Activated CD4-positive, alpha-beta T cell treated with anti-CD3 and anti-CD28 coated beads, Interleukin-2, amount 50 U/mL, for 48 hours (primary cell): ENCODE results near the gene WWP2.

Experiments used
- DNase-seq, 2 experiments: peaks; one replicate each; pipeline ENCODE4 v3.0.0-alpha.2; 2020

WWP2 gene

DNA sequence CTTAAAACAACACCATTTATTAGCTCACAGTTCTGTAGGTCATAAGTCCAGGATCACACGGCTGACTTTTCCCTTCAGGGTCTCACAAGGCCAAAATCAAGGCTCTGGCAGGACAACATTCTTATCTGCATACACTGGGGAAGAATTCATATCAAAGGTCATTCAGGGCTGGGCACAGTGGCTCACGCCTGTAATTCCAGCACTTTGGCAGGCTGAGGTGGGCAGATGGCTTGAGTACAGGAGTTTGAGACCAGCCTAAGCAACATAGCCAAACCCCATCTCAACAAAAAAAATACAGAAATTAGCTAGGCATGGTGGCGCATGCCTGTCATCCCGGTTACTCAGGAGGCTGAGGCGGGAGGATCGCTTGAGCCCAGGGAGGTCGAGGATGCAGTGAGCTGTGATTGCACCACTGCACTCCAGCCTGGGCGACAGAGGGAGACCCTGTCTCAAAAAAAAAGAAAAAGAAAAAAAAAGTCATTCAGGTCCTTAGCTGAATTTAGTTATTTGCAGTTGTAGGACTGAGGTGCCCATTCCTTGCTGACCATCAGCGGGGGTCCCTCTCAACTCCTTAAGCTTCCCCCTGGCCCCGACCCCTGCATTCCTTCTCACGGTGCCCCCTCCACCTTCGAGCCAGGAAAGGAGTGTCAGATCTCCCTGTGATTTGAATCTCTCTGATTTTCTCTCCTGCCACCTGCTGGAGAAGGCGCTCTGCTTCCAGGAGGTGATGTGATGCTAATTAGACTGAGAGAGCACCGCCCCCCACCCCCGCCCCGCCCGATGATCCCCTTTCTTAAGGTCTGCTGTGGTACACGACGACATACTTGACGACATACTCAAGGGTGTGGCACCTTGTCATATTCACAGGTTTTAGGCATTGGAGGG lies 97.2 kb downstream of the WWP2 start:
- peak in 1 of 2 experiments; percentile 7 for DNase-seq

DNA sequence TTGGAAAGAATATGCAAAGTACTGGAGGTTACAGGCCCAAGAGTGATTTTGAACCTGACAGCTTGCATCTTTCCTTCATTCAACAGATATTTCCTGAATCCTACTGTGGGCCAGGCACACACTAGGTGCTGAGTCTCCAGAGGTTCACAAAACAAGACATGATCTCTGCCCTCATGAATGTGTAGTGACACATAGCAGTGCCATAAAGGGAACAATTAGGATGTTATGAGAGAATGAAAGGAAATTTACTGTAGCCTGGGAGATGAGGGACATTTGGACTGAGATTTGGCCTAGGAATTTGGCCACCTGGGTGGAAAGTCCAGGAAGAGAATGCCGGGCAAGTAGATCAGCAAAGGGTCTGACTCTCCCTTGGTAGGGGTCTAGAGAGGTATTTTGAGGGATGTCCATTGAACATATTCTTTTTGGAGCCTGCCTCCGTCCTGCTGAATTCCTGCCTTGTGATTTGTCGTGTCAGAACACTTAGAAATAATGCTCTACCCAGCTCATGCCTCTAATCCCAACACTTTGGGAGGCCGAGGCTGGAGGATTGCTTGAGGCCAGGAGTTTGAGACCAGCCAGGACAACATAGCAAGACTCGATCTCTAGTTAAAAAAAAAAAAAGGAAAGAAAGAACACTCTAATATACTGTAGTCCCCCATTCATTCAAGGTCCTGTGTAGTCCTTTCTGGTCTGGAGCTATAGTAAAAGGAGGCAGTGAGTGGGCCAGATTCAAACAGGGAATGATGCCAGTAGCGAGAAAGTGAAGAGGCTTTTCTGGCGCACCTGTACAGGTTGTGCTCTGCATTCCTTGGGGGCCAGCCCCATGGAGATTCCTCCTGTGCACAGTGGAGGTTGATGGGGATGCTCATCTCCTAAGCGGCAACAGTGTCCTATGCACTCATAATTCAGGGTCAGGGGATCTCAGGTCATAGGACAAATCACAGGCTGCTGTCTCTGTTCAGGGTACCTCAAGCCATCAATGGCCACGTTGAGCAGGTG lies 98.4 kb downstream of the WWP2 start:
- DNase-seq = no peak

DNA sequence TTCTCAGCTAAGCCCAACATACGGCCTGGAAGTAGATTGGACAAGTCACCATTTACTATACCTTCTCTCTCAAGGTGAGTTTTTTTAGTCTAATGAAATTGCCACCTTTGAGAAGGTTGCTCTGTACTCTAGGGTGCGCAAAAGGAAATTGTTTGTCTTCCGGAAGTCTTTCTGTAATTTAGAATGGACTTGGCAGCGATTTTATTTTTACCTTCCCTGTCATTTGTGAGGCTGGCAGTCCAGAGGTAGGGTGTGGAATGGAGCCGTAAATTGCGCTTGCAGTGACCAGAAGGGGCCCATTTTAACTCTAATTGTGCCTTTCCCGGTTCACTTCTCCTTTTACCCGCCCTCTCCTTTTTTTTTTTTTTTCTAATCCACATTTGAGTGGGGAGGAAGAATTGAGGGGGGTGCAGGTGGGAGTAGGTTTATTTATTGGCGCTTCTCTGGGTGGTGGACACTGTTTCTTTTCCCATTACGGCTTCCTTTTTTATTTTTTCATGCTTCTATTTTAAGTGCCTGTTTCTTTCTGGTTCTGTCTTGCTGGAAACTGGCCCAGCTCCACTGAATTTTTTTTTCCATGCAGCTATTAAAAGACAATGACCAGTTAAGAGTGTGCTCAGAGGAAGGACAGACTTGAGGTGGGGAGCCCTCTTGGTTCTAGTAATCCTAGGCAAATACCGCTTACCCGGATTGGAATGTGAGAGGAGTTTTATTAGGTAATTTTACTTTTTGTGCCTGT lies 99.3 kb downstream of the WWP2 start:
- DNase-seq = no peak

DNA sequence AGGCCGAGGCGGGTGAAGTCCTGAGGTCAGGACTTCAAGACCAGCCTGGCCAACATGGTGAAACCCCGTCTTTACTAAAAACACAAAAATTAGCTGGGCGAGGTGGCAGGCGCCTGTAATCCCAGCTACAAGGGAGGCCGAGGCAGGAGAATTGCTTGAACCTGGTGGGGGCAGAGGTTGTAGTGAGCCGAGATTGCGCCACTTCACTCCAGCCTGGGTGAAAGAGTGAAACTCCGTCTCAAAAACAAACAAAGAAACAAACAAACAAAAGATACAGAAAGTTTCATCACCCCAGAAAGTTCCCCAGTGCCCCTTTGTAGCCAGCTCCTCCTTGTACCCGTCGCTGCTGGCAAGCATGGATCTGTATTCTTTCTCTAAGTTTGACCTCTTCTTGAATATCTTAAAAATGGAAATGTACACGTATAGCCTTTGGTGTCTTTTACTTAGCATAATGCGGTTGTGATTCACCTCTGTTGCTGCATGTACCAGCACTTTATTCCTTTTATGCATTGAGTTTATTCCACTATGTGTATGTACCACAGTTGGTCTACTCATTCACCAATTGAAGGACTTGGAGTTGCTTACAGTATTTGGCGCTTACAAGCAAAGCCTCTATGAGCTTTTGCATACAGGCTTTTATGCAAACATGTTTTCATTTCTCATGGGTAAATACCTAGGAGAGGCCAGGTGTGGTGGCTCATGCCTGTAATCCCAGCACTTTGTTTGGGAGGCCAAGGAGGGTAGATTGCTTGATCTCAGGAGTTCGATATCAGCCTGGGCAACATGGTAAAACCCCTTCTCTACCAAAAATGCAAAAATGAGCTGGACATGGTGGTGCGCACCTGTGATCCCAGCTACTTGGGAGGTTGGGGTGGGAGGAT lies 101.5 kb downstream of the WWP2 start:
- no peak for DNase-seq

DNA sequence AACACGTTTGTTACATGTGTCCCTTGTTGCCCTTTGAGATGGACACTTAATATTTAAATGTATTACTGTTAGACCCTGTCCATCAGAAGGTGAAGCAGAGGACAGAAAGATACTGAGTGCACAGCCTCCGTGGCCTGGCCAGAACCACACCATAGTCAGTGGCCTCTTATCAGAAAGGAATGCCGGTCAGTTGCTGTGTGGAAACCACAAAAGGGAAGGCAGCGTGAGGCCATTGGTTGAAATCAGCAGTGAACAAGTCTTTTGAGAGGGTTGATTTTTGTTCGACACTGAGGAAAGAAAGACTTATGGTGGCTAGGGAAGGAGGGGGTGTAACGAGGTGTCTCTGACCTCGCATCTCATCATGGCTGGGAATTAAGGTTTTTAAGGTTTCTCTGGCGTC lies 103.6 kb downstream of the WWP2 start:
- DNase-seq = no peak

DNA sequence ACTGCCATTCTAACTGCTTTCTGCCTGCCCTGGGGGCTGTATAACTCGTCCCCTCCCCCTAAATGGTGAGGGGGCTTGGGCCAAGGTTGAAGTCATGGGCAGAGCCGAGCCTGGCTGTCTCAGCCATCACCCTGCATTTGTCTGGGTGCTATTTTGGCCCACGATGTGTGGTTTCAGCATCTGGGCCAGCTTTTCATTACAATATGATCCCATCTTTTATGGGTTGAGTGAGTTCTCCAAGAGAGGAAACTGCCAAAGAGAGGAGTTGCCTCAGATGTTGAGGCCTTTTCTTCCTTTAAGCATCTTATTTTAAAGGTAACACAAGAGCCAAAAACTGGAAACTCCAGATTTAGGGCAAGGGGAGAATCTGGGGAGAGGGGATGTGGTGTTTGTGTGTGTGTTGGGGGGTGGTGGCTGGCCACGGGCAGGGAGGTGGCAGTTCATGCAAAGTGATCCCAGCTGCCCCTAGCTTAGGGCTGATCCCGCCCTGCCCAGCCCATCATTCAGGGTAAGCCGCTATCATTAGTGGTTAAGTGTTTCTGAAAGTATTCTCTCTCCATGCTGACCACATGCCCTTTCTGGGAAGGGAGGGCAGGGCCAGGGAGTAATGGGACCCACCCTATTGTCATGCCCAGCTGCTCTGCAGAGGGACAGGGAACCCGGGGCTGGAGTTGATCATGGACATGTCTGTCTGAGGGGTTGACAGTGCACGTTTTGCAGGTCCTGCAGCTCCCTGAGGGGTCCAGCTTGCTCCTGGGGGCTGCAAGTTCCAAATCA lies 105.8 kb downstream of the WWP2 start:
- no peak for DNase-seq

DNA sequence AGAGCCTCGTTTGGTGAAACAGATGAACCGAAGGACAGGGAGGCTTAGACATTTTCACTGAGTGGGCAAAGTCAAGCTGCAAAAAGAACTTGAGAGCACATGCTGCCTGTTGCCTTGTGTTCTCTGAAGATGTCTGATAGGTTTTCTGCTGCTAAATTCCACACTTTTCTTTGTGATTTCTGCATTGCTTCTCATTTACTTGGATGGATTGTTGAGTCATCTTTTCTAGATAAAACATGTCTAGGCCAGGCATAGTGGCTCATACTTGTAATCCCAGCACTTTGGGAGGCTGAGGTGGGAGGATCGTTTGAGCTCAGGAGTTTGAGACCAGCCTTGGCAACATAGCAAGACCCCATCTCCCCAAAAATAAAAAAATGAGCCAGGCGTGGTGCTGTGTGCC lies 108.6 kb downstream of the WWP2 start:
- no peak for DNase-seq

DNA sequence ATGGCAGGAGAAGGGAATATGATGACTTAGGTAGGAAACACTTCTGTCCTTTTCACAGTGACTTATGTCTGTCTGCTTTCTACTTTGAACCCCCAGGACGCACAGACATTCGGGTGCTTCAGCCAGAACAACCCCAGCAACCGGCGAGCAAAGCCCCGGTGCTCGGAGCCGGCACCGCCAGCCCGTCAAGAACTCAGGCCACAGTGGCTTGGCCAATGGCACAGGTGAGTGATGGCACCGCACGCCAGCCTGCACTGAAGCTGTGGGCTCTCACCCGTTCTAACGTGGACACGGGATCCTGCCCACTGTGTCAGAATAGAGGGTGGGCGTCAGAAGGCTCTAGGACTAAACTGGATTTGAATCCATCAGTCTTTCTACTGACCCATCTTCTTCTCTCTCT lies 109.6 kb downstream of the WWP2 start:
- no peak for DNase-seq

DNA sequence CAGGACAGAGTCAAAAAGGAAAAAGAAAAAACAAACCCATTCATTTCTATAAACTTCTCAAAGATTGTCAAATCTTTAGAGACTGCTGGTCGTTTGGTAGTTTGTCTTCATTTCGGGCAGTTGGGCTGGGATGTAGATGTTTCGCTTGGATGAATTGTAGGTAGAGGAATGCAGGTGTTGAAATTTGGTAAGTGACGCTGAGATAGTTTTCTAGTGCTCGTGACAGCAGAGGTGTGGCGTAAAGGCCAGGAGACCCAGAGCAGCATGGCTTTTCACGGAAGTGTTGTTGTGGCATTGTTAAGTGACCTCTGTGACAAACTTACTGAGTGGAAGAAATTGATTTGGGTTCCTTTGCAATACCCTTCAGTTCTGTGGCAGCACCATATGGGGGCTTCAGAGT lies 110.8 kb downstream of the WWP2 start:
- no peak for DNase-seq

DNA sequence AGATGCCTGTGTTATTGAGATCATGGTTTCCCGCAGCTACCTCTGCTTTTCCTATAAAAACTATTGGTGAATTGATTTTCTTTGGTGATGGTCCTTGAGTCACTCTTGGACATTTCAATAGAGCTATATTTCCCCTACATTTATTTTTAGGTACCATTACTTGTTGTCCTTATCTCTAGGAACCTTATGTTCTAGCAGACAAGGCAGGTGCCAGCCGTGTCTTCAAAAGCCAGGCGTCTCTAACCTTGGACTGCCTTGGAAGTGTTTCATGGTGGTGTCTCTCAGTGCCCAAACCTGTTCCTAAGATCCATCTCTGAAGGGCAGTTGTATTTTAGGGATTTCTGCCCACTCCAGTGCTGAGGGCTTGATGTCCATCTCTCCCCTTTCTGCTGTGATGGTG lies 111.7 kb downstream of the WWP2 start:
- DNase-seq = no peak

DNA sequence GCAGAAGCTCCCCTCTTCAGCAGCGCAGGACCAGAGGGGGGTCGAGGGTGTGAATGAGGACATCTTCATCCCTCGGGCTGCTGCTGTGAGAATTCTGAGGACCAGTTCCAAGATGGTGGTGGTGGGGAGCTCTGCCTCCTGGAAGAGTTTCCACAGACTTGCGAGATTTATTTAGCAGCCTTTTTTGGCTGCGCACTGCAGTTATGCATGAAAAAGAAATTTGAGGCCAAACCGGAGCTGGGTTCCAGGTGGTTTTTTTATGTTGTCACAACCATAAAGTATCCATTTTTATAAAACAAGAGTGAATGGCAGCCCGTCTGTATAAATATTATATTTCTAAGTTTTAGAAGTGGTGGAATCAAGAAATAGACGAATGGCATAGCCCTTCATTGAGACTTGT lies 112.1 kb downstream of the WWP2 start:
- no peak for DNase-seq

DNA sequence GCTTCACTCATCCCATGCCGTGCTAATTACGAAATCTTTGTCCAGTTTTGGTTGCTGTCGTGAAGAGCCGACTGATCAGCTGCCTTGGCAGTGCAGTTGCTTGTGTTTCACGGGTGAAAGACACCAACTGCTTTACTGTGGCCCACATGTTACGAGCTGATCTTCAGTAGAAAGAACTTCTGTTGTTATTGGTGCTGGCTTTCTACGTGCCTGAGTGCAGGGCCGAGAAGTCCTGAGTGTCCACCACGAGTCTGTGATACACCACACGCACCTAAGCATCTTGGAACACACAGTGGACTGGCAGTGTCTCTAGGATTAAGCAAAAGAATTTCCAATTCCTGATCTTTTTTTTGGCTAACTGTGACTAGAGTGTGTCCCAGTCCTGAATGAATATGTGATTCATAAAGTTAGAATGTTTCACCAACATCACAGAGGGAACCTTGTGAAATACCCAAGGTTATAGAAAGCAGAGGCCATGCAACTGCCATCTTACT lies 118.6 kb downstream of the WWP2 start:
- no peak for DNase-seq

DNA sequence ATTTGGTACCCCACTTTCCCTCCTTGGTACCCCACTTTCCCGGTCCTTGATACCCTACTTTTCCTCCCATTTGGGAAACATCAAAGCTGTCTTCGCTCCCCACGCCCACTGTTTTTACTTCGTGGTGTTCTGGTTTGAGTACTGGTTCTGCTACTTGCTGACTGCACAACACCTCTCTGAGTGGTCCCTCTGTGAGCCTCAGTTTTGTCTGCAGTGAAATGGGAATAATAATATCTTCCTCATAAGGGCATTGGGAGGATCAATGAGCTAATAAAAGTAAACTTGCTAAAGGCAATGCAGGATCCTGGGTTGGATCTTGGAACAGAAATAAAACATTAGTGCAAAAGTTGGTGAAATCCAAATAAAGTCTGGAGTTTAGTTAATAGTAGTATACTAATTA lies 119.0 kb downstream of the WWP2 start:
- DNase-seq = no peak

DNA sequence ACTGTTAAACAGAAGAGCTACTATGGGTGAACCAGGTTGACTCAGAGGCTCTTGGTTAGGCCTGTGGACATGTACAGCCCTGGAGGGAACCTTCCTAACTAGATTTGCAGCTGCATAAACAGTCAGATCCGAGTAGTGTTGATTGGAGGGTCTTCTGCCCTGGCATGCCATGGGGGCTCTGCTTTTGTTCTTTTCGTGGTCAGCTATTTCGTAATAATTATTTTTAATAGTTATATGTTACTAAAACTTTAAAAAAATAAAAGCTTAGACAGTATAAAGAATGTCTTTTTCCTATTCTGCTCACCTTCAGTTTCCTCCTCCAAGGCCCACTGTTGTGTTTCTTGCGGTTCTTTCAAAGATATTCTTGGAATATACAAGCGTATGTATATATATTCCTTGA lies 121.6 kb downstream of the WWP2 start:
- no peak for DNase-seq

DNA sequence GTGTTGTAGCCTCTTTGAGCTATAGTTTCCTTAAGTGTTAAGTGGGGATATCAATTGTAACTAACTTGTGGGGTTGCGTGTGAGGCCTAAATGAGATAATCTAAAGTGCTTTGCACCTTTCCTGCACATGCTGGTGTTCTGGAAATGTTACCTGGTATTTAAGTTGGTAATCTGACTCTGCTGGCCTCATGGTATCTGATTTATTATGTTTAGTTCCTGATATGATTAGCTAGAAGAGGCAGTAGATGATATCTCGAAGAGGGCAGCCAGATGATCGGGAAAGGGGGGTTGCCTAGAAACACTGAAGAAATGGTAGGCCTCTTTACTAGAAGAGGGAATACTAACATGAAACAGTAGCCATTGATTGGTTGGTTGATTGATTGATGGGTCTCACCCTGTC lies 123.6 kb downstream of the WWP2 start:
- no peak for DNase-seq

DNA sequence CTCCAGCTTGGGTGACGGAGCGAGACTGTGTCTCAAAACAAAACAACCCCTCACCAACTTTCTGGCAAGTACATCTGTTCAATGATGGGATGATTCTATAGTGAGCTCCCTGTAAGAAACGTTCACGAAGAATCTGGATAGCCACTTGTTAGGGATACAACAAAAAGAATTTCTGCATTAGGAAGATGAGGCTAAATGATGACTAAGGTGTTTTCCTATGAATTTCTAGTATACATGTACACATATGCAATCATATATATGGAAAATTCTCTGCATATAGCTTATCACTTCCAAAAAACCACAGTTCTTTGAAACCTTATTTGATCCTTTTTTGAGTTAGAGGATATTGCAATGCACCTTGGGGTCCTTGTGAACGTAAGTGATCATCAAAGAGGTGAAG lies 124.6 kb downstream of the WWP2 start:
- no peak for DNase-seq

DNA sequence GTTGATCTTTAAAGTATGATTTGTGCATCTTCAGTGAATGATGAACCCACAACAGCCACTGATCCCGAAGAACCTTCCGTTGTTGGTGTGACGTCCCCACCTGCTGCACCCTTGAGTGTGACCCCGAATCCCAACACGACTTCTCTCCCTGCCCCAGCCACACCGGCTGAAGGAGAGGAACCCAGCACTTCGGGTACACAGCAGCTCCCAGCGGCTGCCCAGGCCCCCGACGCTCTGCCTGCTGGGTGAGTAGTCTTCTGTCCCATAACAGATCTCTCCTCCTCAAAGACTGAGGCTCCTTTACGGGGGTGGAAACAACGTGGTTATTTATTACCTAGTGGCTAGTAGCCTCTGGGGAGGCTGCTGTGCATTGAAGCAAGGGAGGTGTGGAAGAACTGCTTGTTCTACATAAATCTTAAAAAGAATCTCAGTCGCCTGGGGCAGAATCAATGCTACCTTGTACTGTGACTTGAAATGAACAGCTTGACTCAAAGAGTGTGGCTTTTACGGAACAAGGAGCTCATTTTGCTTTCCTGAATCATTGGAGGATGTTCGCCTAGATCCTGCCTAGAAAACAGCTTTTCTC lies 126.0 kb downstream of the WWP2 start:
- no peak for DNase-seq

DNA sequence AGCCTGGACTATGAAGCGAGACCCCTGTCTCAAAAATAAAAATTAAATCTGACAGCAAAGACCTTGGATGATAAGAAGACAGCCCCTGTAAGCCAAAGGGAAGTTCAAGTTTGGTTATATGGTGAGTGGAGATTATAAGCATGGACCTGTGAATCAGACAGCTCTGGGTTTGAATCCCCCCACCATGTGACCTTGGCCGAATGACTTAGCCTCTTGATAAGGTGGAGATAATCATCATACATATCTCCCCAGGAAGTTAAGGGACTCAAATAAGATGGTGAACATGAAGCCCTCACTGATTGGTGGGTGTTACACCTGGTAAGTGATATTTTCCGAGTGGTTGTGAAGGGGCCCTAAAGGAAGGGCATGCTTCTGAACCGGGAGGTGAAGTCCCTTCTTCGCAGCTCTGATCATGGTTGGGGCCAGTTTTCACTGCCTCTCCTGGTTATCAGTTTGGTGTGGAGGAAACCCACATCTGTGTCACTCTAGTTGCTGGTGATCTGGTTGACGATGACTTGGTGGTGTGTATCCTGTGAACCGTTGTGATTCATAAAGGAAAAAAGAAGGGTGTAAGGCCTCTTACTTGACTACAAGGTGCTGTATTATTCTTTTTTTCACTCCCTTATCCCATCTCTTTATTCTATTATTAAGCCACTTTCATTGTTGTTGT lies 127.3 kb downstream of the WWP2 start:
- peak; percentile 13 to 17 for DNase-seq

DNA sequence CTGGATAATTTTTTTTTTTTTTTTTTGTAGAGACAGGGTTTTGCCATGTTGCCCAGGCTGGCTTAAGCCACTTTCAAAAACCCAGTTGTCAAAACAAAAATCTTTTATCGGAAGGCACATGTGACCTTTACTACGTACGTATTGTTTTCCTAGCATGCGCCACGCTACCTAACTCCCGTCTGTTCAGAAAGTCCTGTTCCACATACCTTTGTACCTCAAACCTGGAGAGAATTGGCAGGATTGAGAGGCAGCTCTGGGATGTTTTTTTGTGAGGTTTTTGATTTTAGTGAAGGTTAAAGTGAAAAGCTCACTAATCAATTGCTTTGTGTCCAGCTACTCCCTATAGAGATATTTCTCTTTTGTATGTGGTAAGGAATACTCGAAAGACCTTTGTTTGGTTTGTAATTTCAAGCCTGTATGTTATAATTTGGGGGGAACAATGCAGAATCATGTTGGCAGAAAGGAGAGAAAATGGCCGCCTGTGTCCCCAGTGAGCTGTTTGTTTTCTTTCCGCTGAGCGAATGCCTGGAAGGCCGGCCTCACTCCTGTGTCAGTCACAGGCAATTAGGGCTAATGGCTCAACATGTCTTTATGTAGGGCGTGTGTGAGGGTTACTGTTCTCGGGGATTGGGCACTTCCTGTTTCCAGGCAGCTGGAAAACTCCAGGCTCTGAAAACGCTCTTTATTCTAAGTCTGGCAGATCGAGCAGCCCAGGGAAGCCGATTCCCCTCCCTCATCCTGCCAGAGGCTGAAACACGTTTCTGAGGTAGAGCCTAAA lies 128.2 kb downstream of the WWP2 start:
- DNase-seq = no peak
